ENCODE measurements around the gene RABGAP1L.
"Not testable (repeated sequence)": the region's sequence is repeated elsewhere in the genome, so short reads cannot be mapped to it uniquely, and the experiment has no call there.

RABGAP1L gene

DNA sequence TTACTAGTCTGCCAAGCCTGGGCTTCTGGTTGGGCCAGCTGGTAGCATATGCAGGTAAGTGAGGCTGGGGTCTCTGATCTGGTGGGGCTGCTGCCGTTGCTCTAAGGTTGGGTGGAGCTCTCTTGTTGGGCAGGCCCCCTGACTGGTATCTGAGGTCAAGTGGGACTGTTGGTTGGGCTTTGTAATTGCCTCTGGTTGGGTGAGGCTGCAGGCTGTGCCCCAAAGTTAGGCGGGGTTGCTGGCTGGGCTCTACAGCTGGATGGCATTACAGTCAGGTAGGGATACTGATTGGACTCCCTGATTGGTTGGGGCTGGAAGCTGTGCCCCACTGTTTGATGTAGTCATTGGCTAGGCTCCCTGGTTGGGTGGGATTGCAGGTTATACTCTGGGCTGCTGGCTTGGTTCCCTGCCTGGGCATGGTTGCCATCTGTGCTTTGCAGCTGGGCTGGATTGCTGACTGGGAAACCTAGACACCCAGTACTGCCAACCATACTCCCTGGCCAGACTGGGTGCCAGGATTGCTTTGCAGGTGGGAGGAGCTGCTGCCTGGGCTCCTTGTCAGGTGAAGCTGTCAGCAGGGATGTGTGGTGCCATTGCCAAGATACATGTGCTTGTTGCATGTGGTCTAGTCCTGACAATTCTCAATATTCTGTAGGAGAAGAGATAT, 130.5 kb downstream of the RABGAP1L start:
- no peak for DNase-seq (ENCODE audit: low read depth)

DNA sequence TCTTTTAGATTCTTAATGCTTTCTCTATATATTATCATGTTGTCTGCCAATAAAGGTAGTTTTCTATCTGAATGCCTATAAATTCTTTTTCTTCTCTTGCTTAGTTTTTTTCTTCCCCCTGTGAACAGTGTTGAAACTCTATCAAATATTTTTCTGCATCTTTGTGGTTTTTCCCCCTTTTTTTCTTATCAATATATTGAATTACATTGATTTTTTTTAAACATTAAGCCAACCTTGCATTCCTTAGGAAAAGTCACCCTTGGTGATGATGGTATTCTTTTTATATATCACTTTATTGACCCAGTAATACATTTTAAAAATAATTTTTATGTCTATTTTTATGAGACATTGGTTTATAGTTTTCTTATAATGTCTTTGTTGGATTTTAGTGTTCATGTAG, 131.7 kb downstream of the RABGAP1L start:
- DNase-seq (ENCODE audit: low read depth), result no peak

DNA sequence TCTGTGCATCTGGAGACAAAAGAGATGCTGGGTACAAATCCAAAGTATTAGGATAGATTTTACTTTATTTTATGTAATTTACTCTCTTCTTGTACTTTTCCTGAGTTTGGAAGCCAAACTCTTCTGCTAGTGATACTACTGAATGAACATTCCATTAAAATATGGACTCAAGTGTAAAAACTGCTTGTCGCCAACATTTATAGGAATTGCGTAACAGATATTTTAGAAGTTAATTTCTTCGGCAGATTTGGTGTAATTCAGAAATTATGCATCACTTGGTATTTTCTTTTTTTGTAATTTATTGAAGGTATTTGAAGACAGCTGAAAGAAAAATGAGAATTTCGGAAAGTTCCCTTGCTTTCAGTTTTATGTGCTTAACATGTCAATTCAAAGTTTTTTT, 137.0 kb downstream of the RABGAP1L start:
- DNase-seq (ENCODE audit: low read depth), result no peak

DNA sequence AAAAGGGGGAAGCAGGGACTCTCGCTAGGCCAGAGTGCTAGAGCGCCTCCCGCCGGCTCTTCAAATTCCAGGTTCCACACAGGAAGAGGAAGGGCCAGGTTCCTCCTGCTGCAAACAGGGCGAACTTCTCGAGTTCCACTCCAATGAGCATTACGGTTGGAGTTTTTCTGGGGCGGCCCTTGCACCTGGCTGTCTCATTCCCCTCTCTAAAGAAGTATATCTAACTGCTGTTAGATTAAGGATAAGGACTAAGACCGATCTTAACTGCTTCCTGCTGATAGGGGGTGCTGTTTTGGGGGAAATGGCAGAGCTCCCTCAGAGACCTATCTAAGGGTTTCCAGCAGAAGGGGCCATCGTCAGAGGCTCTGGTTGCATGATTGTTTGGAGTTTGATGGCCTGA, 138.0 kb downstream of the RABGAP1L start:
- no peak for DNase-seq (ENCODE audit: low read depth)

DNA sequence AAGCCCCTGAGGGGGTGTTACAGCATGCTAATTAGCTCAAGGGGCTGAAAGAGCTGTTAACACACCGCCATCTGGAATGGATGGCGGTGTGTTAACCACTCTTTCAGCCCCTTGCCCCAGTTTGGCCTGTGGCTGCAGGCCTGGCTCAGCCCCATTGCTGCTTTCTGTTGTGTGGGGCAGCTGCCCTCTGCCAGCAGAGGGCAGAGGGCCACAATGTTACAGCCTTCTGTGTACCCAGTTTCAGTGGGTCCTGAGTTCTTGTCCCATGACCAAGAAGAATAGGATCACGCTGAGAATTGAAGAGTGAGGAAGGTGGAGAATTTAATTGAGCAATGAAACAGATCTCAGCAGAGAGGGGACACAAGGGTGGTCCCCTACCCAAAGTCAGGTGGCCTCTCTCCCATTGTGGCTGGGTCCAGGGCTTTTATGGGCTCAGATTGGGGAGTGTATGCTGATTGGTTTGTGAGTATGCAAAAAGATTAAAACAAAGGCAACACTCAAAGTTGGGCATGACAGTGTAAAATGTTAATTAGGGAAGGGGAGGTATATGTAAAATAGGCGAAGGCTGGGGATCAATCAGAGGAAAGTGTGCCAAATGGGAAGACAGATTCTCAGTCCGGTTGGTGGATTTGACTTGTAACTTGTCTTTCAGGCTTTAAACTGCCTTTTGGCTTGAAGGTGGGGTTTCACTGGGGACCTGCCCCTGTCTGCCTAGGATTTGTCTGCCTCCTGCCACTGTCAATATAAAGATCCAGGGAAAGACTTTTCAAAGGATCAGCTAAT, 142.2 kb downstream of the RABGAP1L start:
- DNase-seq (ENCODE audit: low read depth), result no peak

DNA sequence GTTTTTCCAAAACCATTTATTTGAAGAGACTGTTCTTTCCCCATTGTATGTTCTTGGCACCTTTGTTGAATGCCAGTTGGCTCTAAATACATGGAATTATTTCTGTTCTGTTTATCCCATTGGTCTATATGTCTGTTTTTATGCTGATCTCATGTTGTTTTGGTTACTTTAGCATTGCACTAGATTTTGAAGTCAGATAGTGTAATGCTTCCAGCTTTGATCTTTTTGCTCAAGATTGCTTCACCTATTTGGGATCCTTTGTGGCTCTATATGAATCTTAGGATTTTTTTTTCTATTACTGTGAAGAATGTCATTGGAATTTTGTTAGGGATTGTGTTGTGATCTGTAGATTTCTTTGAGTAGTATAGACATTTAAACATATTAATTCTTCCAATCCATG, 149.3 kb downstream of the RABGAP1L start:
- DNase-seq (ENCODE audit: low read depth), result no peak

DNA sequence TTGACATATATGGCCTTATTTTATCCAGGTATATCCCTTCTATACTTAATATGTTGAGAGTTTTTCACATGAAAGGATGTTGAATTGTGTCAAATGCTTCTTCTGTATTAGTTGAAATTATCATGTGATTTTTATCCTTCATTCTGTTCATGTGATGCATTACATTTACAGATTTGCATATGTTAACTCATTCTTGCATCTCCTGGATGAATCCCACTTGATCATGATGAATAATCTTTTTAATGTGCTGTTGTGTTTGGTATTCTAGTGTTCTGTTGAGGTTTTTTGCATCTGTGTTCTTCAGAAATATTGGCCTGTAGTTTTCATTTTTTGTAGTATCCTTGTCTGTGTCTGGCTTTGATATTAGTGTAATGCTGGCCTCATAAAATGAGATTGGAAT, 150.2 kb downstream of the RABGAP1L start:
- DNase-seq (ENCODE audit: low read depth), result no peak

DNA sequence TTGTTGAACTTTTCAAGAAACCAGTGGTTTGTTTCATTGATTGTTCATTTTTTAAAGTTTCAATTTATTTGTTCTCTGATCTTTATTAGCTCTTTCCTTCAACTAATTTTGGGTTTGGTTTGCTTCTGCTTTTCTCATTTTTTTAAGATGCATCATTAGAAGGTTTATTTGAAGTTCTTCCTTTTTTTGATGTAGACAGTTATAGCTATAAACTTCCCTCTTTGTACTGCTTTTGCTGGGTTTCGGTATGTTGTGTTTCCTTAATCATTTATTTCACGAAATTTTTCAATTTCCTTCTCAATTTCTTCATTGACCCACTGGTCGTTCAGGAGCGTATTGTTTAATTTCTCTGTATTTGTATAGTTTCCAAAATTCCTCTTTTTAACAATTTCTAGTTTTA, 155.1 kb downstream of the RABGAP1L start:
- no peak for DNase-seq (ENCODE audit: low read depth)

DNA sequence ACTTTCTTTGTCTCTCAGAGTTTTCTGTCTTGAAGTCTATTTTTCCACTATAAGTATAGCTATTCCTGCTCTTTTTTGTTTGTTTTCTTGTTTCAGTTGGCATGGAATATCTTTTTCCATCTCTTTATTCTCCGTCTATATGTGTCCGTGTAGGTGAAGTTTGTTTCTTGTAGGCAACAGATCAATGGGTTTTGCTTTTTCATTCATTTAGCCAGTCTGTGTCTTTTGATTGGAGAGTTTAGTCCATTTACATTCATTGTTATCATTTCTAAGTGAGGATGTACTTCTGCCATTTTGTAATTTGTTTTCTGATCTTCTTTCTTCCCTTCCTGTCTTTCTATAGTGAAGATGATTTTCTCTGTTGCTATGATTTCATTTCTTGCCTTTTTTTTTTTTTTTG, 155.9 kb downstream of the RABGAP1L start:
- no peak for DNase-seq (ENCODE audit: low read depth)

DNA sequence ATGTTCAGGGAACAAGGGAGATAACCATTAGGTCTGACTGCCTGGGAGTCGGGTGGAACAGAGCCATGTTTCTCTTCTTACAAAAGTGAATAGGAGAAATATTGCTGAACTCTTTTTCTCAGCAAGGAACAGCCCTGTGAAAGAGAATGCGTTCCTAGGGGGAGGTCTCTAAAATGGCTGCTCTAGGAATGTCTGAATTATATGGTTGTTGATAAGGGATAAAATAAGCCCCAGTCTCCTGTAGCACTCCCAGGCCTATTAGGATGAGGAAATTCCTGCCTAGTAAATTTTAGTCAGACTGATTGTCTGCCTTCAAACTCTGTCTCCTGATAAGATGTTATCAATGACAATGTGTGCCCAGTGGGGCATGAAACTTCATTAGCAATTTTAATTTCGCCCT, 161.6 kb downstream of the RABGAP1L start:
- not testable (repeated sequence) for DNase-seq (ENCODE audit: low read depth)

DNA sequence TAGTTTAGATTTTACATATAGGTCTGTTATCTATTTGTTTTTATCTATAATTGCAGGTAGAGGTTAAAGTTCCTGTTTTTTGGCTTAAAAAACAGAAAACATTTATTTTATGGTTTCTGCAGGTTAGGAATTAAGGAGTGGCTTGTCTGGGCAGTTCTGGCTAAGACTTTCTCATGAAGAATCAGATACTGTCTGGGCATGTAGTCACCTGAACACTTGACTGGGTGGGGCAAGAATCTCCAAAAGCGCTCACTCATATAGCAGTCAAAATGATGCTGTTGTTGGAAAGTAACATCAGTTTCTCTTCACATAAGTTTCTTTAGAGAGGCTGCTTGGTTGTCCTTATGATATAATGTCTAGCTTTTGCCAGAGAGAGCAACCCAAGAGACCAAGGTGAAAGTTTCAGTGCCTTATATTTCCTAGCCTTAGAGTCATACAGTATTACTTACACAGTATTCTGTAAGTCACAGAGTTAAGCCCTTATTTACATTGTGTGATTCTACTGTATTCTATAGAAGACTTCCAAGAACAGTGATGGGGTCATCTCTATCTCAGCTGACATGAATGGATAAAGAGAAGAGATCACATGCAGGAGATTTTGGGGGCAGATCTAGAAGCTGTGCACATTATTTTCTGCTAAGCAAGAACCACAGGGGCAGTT, 163.0 kb downstream of the RABGAP1L start:
- DNase-seq (ENCODE audit: low read depth), result no peak

DNA sequence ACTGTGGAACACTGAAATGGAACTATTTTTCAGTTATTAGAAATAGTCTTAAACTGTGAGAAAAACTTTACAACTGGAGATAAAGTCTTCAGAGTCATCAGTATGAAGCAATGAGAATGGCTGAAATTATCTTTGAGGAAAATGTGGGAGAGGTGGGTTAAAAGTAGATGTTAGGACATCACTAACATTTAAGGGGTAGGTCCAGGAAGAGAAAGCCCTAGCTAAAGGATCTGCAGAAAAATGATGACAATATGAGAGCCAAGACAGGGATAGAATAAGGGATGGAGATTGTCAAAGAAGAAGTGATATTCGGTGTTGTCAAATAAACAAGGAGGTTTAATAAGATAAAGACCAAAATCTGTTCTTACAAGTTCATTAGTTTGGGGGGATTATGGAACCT, 165.2 kb downstream of the RABGAP1L start:
- no peak for DNase-seq (ENCODE audit: low read depth)

DNA sequence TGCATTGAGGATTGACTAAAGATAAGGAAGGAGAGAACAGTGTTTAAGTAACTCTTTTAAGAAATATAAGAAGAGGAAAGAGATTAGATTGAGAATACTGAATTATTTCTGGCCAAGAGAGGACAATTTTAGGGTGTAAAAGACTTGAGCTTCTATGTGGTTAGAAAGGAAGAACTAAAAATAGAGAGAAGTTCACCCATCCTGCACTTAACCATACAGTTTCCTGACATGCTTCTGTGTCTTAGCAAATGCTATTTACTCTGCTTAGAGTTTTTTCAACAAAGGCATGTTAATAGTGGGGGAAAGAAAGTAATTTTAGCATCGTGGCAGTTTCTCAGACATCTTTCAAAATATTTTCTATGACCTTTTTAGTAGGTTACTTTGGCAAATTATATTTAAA, 165.6 kb downstream of the RABGAP1L start:
- DNase-seq (ENCODE audit: low read depth), result no peak

DNA sequence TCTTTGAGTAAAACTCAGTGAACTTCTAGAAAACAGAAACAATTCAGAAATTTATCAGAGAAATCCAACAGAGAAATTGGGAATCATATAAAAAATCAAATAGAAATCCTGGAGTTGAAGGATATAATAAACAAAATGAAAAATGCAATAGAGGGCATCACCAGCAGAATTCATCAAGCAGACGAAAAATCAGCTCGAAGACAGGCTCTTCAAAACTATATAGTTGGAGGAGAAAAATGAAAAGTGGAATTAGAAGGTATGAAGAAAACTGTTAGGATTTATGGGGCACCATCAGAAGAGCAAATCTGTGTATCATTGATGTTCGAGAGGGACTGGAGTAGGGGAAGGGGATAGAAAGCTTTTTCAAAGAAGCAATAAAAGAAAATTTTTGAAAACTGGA, 167.0 kb downstream of the RABGAP1L start:
- DNase-seq (ENCODE audit: low read depth), result no peak

DNA sequence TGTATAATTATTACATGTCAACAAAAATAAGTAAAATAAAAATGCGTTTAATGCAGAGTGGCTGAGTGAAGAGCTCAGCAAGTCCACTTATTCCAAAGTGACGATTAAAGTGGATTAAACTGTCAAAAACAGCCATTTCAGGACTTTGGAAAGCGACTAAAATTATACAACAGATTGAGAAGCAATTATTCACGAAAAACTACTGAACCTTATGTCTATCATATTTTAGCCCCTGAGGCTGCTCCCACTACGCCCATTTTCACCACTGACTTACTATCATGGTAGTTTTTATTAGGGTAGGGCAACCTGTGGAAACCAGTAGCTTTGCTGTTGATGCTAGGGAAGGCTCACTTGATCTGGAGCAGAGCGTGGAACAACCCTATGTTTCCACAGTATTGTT, 174.1 kb downstream of the RABGAP1L start:
- DNase-seq (ENCODE audit: low read depth), result no peak

DNA sequence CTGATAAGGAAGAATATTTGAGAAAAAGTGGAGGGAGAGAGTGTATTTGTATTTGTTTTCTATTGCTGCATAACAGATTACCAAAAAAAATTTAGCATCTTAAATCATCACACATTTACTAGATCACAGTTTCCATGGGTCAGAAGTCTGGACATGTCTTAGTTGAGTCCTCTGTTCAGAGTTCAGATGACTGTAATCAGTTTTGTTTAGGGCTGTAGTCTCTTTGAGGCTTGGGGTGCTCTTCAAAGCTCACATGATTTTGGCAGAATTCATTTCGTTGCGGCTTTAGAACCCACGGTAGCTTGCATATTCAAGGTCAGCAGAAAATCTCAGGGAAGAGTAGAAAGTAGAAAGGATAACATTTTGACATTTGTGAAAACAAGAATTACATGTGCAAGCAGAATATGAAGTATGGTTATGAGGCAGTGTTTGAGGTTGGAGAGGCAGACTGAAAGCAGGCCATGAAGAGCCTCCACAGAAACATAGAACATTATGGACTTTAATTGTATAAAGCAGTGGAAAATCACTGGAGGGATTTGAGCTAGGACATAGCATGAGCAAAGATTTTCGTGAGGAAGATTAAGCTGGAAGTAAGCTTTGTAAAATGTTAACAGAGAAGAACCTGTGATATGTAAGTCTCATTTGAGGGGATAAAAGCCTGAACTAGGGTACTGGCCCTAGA, 177.8 kb downstream of the RABGAP1L start:
- no peak for DNase-seq (ENCODE audit: low read depth)

DNA sequence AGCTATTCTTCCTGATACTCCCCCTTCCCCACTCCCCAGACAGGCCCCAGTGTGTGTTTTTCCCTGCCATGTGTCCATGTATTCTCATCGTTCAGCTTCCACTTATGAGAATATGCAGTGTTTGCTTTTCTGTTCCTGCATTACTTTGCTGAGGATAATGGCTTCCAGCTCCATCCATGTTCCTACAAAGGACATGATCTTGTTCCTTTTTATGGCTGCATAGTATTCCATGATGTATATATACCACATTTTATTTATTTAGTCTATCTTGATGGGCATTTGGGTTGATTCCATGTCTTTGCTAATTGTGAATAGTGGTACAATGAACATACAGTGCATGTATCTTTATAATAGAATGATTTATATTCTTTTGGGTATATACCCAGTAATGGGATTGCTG, 181.1 kb downstream of the RABGAP1L start:
- DNase-seq (ENCODE audit: low read depth), result not testable (repeated sequence)

DNA sequence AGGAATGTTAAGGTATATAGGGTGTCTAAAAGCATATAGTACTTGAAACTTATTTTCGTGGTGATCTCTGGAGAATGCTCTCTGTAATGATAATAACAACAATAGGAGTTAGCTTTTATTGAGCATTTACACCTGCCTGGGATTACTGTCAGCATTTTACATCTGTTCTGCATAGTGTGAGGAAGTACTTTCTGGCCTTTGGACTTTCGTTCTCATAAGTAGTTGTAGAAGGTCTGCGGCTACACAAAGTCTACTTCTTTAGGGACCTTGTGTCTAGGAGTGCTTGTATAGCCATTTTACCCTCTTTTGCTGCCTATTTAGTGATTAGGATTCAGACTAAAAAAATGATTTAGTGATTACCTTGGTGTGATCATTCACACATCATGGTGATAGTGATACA, 184.8 kb downstream of the RABGAP1L start:
- no peak for DNase-seq (ENCODE audit: low read depth)

DNA sequence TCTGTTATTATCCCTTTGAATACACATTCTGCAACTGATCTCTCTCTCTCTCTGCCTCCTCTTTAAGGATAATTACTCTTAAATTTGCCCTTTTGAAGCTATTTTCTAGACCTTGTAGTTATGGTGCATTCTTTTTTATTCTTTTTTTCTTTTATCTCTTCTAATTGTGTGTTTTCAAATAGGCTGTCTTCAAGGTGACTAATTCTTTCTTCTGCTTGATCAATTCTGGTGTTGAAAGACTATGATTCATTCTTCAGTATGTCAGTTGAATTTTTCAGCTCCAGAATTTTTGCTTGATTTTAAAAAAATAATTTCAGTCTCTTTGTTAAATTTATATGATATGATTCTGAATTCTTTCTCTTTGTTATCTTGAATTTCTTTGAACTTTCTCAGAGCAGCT, 192.8 kb downstream of the RABGAP1L start:
- no peak for DNase-seq (ENCODE audit: low read depth)

DNA sequence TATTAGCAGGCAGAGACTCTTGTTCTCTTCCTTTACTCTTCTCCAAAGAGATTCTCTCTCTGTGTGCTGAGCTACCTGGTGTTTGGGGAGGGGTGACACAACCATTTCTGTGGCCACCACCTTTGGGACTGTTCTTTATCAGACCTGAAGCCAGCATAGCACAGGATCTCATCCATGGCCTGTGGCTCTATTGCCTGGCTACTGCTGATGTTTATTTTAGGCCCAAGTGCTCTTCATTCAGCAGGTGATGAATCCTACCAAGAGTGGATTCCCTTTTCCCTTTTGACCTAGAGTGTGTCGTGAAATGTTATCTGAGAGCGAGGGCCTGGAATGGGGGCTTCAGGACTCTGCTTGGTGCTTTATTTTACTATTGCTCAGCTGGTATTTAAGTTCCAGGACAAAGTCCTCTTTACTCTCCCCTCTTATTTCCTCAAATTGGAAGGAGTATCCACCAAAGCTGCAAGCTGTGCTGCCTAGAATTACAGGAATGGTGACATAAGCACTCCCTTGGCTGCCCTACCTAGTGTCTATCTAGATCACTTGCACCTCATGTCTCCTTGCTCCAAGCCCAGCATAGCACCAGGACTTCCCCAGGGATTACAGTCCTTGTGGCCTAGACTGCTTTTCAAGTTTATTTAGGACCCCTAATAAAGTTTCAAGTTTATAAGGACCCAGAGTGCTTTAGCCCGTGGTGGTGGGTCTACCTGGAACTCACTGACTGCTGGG, 193.7 kb downstream of the RABGAP1L start:
- DNase-seq (ENCODE audit: low read depth), result no peak

DNA sequence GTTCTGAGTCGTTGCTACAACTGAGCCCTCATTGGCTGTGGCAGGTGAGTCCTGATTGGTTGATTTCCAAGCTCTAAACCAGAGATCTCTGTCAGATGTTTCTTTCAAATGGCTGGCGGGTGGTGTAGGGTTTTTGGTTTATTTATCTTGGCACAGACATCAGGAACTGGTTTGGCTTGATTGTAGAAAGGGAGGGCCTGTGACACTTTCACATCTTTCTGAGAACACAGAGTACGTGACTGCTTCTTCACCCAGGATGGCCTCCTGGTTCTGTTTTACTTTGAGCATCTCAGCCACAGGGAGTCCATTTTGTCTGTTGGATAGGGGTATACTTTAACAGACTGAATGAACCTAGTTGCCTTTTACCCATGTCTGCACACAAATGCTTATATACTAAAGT, 199.0 kb downstream of the RABGAP1L start:
- no peak for DNase-seq (ENCODE audit: low read depth)

All from stimulated activated CD8-positive, alpha-beta memory T cell treated with anti-CD3 and anti-CD28 coated beads, Interleukin-7, amount 100 ng/mL, for 24 hours (primary cell).